Renal pelvis (tissue), 4 donors: ENCODE data around the gene IPO5. TPM values are rescaled to one million over a fixed set of nuclear protein-coding genes. Genes with fewer than 3 reads are reported as not detected.
"Not testable (repeated sequence)": the region's sequence is repeated elsewhere in the genome, so short reads cannot be mapped to it uniquely, and the experiment has no call there.

Experiments
- DNase-seq: peaks from one replicate; pipeline ENCODE4 v3.0.0-alpha.2; 2013
- polyA plus RNA-seq, 3 donors: library from polyadenylated mRNA; unstranded; fragments of 120-200 nt; gene quantifications; one replicate each; pipeline ENCODE4 v1.2.1, GENCODE V29; 2013; ENCODE audit not compliant: insufficient read length in 3 of 3

IPO5 gene
- polyA plus RNA-seq, 3 donors = 166 to 182 (median 170) TPM

GRCh38 chr13:97945342-97945741 is 8.1 kb upstream of the IPO5 start:
- DNase-seq = no peak

- DNase-seq = no peak
Observed at GRCh38 chr13:97945792-97946419, 7.6 kb upstream of the IPO5 start.

DNA sequence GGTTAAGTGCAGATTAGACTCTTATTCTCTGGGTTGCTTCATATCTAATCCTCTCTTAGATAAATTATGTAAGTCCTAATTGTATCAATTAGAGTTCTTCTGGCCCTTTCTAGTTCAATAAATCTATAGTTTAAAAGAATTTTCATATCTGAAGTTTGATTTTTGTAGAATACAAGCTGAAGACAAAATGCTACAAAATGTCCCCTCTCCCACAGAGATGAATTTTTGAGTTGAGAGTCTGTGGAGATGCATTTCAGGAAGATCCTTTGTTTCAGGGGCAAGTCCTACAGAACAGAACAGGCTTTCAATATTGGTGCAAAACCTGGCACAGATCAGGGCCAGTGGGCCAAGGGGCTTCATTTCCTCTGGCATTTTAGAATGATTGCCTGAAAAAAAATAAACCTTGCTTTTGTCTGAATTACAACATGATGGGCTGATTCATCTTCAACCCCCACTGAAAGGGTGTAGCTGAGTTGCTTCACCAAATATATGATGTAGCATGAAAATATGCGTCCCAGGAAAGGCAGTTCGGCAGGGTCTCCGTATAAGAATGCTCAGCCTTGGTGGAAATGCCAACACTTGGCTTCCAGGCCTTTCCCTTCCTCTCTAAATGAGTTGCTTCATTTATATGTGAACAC is 6.4 kb upstream of the IPO5 start:
- DNase-seq = no peak

GRCh38 chr13:97948041-97948440 is 5.4 kb upstream of the IPO5 start:
- DNase-seq = no peak

- DNase-seq = not testable (repeated sequence)
Observed at GRCh38 chr13:97949316-97949715, 4.2 kb upstream of the IPO5 start.

DNA sequence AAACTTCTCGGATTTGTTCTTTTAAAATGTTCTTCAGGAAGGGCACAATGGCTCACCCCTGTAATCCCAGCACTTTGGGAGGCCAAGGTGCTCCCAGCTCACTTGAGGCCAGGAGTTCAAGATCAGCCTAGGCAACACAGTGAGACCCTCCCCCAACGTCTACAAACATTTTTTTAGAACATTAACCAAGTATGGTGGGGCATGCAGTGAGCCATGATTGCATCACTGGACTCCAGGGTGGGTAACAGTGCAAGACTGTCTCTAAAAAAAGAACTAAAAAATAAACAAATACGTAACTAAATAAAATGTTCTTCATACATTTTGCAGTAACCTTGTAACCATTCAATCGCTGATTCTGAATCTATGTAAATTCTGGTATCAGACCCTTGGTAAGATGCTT is 2.1 kb upstream of the IPO5 start:
- DNase-seq = no peak

DNA sequence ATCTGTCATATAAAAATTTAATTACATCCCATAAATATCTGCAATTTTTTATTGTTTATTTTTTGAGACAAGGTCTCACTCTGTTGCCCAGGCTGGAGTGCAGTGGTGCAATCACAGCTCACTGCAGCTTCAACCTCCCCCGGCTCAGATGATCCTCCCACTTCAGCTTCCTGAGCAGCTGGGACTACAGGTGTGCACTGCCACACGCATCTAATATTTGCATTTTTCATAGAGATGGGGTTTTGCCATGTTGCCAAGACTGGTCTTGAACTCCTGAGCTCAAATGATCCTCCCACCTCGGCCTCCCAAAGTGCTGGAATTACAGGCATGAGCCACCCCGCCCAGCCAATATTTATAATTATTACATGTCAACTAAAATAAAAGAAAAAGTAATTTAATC is 644 bp upstream of the IPO5 start:
- DNase-seq = not testable (repeated sequence)

DNA sequence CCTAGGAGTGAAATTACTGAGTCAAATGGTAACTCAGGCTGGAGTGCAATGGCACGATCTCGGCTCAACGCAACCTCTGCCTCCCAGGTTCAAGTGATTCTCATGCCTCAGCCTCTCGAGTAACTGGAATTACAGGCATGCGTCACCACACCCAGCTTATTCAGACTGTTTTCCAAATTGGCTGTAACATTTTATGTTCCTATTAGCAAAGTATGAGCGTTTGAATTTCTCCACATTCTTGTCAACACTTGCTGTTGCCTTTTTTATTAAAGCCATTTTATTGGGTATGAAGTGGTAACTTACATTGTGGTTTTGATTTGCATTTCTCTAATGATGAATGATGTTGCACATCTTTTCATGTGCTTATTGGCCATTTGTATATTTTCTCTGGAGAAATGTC is 7.9 kb downstream of the IPO5 start:
- DNase-seq = no peak

DNA sequence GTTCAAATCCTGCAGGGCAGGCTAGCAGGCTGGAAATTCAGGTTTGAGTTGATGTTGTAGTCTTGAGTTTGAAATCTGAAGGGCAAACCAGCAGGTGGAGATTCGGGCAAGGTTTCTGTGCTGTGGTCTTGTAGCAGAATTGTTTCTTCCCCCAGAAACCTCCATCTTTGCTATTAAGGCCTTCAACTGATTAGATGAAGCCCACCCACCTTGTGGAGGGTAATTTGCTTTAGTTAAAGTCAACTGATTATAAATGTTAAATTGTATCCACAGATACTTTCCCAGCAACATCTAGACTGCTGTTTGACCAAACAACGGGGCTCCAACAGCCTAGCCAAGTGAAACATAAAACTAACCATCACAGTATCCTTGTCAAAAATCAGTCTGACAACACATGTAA is 9.4 kb downstream of the IPO5 start:
- DNase-seq = no peak

DNA sequence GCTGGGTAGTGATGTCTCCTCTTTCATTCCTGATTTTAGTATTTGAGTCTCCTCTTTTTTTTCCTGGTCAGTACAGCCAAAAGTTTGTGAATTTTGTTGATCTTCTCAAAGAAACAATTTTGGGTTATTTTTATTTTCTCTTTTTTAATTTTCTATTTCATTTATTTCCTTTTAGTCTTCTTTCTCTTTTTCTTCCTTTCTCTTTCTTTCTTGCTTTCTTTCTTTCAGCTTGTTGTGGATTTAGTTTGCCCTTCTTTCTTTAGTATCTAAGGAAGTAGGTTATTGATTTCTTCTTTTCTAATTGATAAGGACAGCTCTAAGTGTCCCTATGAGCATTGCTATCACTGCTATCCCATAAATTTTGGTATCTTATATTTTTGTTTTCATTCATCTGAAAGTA is 13.8 kb downstream of the IPO5 start:
- no peak for DNase-seq

DNA sequence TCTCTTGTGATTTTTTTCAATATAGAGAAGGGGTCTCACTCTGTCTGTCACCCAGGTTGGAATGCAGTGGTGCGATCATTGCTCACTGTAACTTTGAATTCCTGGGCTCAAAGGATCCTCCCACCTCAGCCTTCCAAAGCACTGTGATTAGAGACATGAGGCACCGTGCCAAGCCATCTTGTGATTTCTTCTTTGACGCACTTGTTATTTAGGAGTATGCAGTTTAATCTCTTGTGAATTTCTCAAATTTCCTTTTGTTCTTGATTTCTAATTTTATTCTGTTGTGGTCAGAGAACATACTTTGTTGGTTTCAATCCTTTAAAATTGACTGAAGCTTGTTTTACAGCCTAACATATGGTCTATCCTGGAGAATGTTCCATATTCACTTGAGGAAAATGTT is 14.5 kb downstream of the IPO5 start:
- no peak for DNase-seq

DNA sequence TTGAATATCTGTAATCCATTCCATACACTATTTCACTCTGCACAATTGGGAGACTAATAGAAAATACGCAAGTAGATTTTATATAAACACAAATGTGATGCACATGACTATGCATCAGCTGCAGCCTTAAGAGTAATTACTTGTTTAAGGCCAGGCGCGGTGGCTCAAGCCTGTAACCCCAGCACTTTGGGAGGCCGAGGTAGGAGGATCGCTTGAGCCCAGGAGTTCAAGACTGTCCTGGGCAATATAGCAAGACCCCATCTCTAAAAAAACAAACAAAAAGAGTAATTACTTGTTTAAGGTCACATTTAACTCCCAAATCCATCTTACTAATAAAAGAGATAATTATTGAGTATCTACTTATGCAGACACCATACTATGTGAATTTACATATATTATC is 18.0 kb downstream of the IPO5 start:
- no peak for DNase-seq

DNA sequence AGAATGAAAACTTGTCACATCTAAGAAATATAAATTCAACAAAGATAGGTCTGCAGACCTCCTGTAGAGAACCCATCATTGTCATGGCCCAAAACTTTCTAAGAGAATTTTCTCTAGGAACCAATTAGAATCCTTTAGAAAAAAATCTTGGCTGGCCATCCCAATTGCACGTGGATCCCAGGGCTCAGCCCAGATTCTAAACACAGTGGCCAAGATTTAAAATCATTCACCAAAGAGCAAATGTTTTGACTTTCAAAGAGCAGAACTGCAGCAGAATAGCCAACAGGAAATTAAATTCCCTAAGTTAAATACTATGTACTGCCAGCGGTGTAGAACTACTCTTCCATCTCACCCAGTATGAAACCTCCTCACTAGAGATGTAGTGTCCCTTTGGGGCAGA is 21.3 kb downstream of the IPO5 start:
- no peak for DNase-seq

GRCh38 chr13:97975280-97975847 is 21.9 kb downstream of the IPO5 start:
- DNase-seq = no peak

- peak; percentile 92 for DNase-seq
Observed at GRCh38 chr13:97975848-97976609, 22.6 kb downstream of the IPO5 start.

GRCh38 chr13:97976610-97977521 is 23.4 kb downstream of the IPO5 start:
- peak; percentile 30 for DNase-seq

- DNase-seq = no peak
Observed at GRCh38 chr13:97977982-97978381, 24.5 kb downstream of the IPO5 start.

DNA sequence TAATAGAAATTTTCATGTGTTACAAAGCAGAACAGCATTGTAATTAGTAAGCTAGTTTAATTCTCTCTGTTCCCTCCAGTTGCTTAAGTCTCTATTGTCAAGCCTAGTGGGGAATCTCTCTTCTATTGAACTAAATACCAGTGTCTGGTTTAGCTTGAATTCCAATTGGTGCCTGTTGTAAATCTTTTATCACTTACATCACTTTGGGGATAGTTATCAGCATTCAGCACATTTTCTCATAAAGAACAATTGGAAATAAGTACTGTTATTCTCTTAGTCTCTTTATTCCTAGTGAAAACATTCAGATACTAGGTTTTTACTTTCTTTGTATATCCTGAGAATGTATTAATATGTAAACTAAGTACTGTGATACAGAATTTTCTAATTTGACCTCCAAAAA is 25.2 kb downstream of the IPO5 start:
- DNase-seq = no peak

- DNase-seq = no peak
Observed at GRCh38 chr13:97979051-97979450, 25.6 kb downstream of the IPO5 start.

- DNase-seq = no peak
Observed at GRCh38 chr13:97979556-97979955, 26.1 kb downstream of the IPO5 start.

DNA sequence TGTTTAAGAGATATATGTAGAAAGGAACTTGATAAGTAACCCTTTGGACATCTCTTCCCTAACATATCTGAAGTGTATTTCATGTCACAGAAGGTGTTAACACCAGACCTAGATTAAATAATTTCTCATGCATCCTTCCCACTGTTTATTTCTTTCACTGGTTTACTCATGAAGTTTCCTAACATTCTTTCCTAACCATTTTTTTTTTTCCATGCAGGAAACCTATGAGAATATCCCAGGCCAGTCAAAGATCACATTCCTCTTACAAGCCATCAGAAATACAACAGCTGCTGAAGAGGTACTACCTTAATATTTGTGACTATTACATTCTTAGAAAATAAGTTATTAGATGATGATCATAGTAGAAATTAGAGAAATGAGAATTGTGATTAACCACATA is 28.8 kb downstream of the IPO5 start:
- no peak for DNase-seq

GRCh38 chr13:97986835-97987234 is 33.4 kb downstream of the IPO5 start:
- DNase-seq = no peak
